K562 (cell line): ENCODE measurements around the gene SH3D21. TPM values are rescaled to one million over a fixed set of nuclear protein-coding genes. Genes with fewer than 3 reads are reported as not detected.

Experiments used
- ARID2 ChIP-seq: fragments of 450-650 bp; IDR thresholded peaks from 2 replicates; pipeline ENCODE4 v1.6.1; 2017; ENCODE audit warnings: antibody characterized with exemption, mild to moderate bottlenecking
- CBX3 ChIP-seq, 2 experiments: IDR thresholded peaks; 1 replicate in 1 of 2; 2 replicates in 1 of 2; pipeline ENCODE4 v1.6.1; 2012; ENCODE audit warnings: inconsistent platforms in 2 of 2, low read length in 2 of 2, borderline replicate concordance in 1 of 2, control low read depth in 1 of 2
- FOXP4 ChIP-seq: sonication (generic); formaldehyde crosslinking; IDR thresholded peaks from 2 replicates; pipeline ENCODE4 v1.8.0; 2022; ENCODE audit warnings: mild to moderate bottlenecking, missing genetic modification reagents, borderline replicate concordance
- HINFP ChIP-seq: fragments of 450-650 bp; conservative IDR thresholded peaks from 2 replicates; pipeline ENCODE4 v1.6.1; 2016; ENCODE audit warnings: missing genetic modification characterization, low read depth, mild to moderate bottlenecking, control low read depth, missing compliant biosample characterization
- HNRNPL ChIP-seq: fragments of 200-400 bp; formaldehyde crosslinking; IDR thresholded peaks from 2 replicates; pipeline ENCODE4 v1.6.1; 2017; ENCODE audit warnings: low read depth, mild to moderate bottlenecking, low read length
- HOMEZ ChIP-seq: fragments of 250-450 bp; sonication (Bioruptor Pico); IDR thresholded peaks from 2 replicates; pipeline ENCODE4 v1.4.0; 2020; ENCODE audit warnings: mild to moderate bottlenecking, moderate library complexity
- JUNB ChIP-seq: fragments of 450-650 bp; formaldehyde crosslinking; conservative IDR thresholded peaks from 2 replicates; pipeline ENCODE4 v1.4.0; 2020; ENCODE audit warnings: mild to moderate bottlenecking
- KAT7 ChIP-seq: sonication (generic); formaldehyde crosslinking; IDR thresholded peaks from 2 replicates; pipeline ENCODE4 v1.8.0; 2022; ENCODE audit warnings: missing genetic modification reagents, mild to moderate bottlenecking, borderline replicate concordance
- MLX ChIP-seq, 2 experiments: fragments of 450-650 bp in 1 of 2; sonication (generic) in 1 of 2; formaldehyde crosslinking; conservative IDR thresholded peaks; 2 replicates each; pipeline versions ENCODE4 v1.4.0 to v1.8.1; 2020 to 2022; ENCODE audit warnings: mild to moderate bottlenecking in 1 of 2, missing genetic modification reagents in 1 of 2
- MTF1 ChIP-seq: fragments of 250-450 bp; sonication (Bioruptor Pico); IDR thresholded peaks from 2 replicates; pipeline ENCODE4 v1.9.0; 2021; ENCODE audit warnings: moderate library complexity, mild to moderate bottlenecking, inconsistent platforms, borderline replicate concordance
- RFX1 ChIP-seq: fragments of 450-650 bp; IDR thresholded peaks from 2 replicates; pipeline ENCODE4 v1.6.1; 2016; ENCODE audit warnings: mild to moderate bottlenecking, moderate library complexity
- RFX7 ChIP-seq: fragments of 250-450 bp; sonication (Bioruptor Pico); IDR thresholded peaks from 2 replicates; pipeline ENCODE4 v1.5.1; 2021; ENCODE audit warnings: mild to moderate bottlenecking
- SAFB2 ChIP-seq: fragments of 200-400 bp; formaldehyde crosslinking; IDR thresholded peaks from 2 replicates; pipeline ENCODE4 v1.6.1; 2018; ENCODE audit warnings: borderline replicate concordance, low read length, low read depth, moderate library complexity; ENCODE audit not compliant: severe bottlenecking
- TCF3 ChIP-seq: sonication (generic); formaldehyde crosslinking; IDR thresholded peaks from 2 replicates; pipeline ENCODE4 v1.4.0; 2020; ENCODE audit warnings: mild to moderate bottlenecking, missing genetic modification reagents
- TEAD2 ChIP-seq: fragments of 450-650 bp; IDR thresholded peaks from 2 replicates; pipeline ENCODE4 v1.6.1; 2016; ENCODE audit warnings: missing genetic modification characterization, control low read depth, missing compliant biosample characterization
- YY1 ChIP-seq, 3 experiments: IDR thresholded peaks; 2 replicates each; pipeline ENCODE4 v1.6.1; 2011; ENCODE audit warnings: low read length in 2 of 3, mild to moderate bottlenecking in 2 of 3, moderate library complexity in 2 of 3, borderline replicate concordance in 1 of 3, control low read depth in 1 of 3, low read depth in 1 of 3; ENCODE audit not compliant: insufficient read depth in 3 of 3, insufficient replicate concordance in 2 of 3, control insufficient read depth in 1 of 3, insufficient read length in 1 of 3; ENCODE audit errors: extremely low read depth in 1 of 3
- ZNF184 ChIP-seq: sonication (generic); formaldehyde crosslinking; IDR thresholded peaks from 2 replicates; pipeline ENCODE4 v1.5.0; 2020; ENCODE audit warnings: missing genetic modification reagents
- ZNF655 ChIP-seq: fragments of 250-450 bp; sonication (Bioruptor Pico); IDR thresholded peaks from 2 replicates; pipeline ENCODE4 v1.5.0; 2021
- polyA plus RNA-seq, 8 experiments: library from polyadenylated mRNA; depleted of rRNA in 4 of 8; stranded (reverse) in 5 of 8; unstranded in 3 of 8; fragments of >200 nt; fragmentation: Nextera tagmentation in 2 of 8; fragmentation: Illumina TruSeq in 1 of 8; extraction: Ambion mirVana in 2 of 8; extraction: Trizol in 1 of 8; gene quantifications; 2 replicates each; pipeline versions ENCODE4 v1.2.1 to v1.2.3, GENCODE V29; 2011 to 2014; ENCODE audit warnings: inconsistent platforms in 1 of 8, missing spikeins in 1 of 8
- total RNA-seq, 7 experiments: library from RNA; depleted of rRNA in 6 of 7; stranded (reverse); fragments of >200 nt in 6 of 7; fragmentation: Illumina TruSeq in 2 of 7; extraction: Trizol in 2 of 7; gene quantifications; 2 replicates each; pipeline versions ENCODE4 v1.2.1 to v1.2.3, GENCODE V29; 2011 to 2021; ENCODE audit warnings: low replicate concordance in 1 of 7

SH3D21 gene
- total and polyA plus RNA-seq, 9 of the 15 experiments (the other 6 are each of a cell fraction or from before 2014, with no cell fraction given): 0.01 to 4.7 (median 1.8) TPM

GRCh38 chr1:36321119-36321951 lies 15.2 kb downstream of the SH3D21 start (continued):
- no peak for TF ChIP-seq JUNB (CRISPR knock-in tag)
- TF ChIP-seq RFX7 (CRISPR knock-in tag): no peak
- TF ChIP-seq KAT7 (CRISPR knock-in tag): peak; percentile 95
- TF ChIP-seq HOMEZ (CRISPR knock-in tag): no peak
- TF ChIP-seq HINFP (tag): no peak
- peak; percentile 84; the same call in 1 of the 2 replicates for TF ChIP-seq FOXP4 (CRISPR knock-in tag)
- peak; percentile 64; the same call in 1 of the 2 replicates for TF ChIP-seq TEAD2 (tag)
- TF ChIP-seq ZNF184: no peak
- TF ChIP-seq ARID2: no peak
- TF ChIP-seq HNRNPL: no peak
- TF ChIP-seq MLX (CRISPR knock-in tag; conservative IDR thresholded peaks at IDR 0.05): 0 out of 4 replicates have a peak, but pooled peaks of 1 of the 2 experiments have one; percentile 77
- TF ChIP-seq ZNF655: no peak
- no peak for TF ChIP-seq RFX1
- peak; percentile 54 to 92 (median 84) for TF ChIP-seq YY1 (IDR thresholded peaks at IDR 0.05; ENCODE audit: borderline replicate concordance in 1 of 3, control insufficient read depth in 1 of 3, extremely low read depth in 1 of 3, insufficient read depth in 3 of 3, insufficient read length in 1 of 3, insufficient replicate concordance in 2 of 3, low read depth in 1 of 3, low read length in 2 of 3)
- no peak for TF ChIP-seq SAFB2
- TF ChIP-seq TCF3: peak; percentile 67
- 0 out of 2 replicates have a peak, but pooled peaks have one; percentile 3 for TF ChIP-seq MTF1
- TF ChIP-seq CBX3 (IDR thresholded peaks at IDR 0.05; ENCODE audit: borderline replicate concordance in 1 of 2, low read length in 2 of 2): no peak; a peak in 1 of 3 replicates
